HCT116 (cell line): ENCODE measurements around the gene OPN3. TPM values are rescaled to one million over a fixed set of nuclear protein-coding genes. Genes with fewer than 3 reads are reported as not detected.

Source experiments
- ATAC-seq: fragments of 200-7000 bp; cut with Tn5 transposase; 2 replicates; pipeline ENCODE4 v1.9.1; 2020; ENCODE audit warnings: mild to moderate bottlenecking, moderate library complexity
- BruUV-seq: library from RNA; stranded (reverse); fragments of 400-500 nt; replicated peaks from 2 replicates; lab custom pipeline; 2021; lab: Mats Ljungman, UMichigan
- CTCF ChIA-PET: fragments of 300-600 bp; sonication (Branson Sonifier 250); formaldehyde crosslinking; loops from one replicate; lab custom pipeline; 2021; ENCODE audit warnings: antibody characterized with exemption; lab: Charles Lee
- POLR2A ChIA-PET: fragments of 300-600, 350-600 bp; sonication (Branson Sonifier 250); formaldehyde crosslinking; loops from one replicate; lab custom pipeline; 2021; ENCODE audit warnings: antibody characterized with exemption; lab: Charles Lee
- RAD21 ChIA-PET, 2 experiments: fragments of 300-600 bp; sonication (Branson Sonifier 250); formaldehyde crosslinking; loops; one replicate each; lab custom pipeline; 2023; ENCODE audit warnings: low total read pairs in 2 of 2; ENCODE audit not compliant: uncharacterized antibody in 2 of 2, unreplicated experiment in 2 of 2, low non-redundant PET in 1 of 2; lab: Charles Lee
- DNase-seq: peaks from one replicate; pipeline ENCODE4 v3.0.0-alpha.2; 2010; ENCODE audit warnings: low read depth, low spot score
- H2AFZ ChIP-seq: fragments of 200-600 bp; shearing (Covaris generic), sonication (generic); 2 replicates; pipeline ENCODE4 v1.6.1; 2017; ENCODE audit warnings: low read depth, mixed run types, mixed read lengths, antibody characterized with exemption, low read length; ENCODE audit not compliant: poor library complexity, severe bottlenecking
- H3K27ac ChIP-seq: 2 replicates; pipeline ENCODE4 v1.5.1; 2012; ENCODE audit warnings: low read depth, low read length
- H3K27me3 ChIP-seq: fragments of 200-600 bp; sonication (generic); 2 replicates; pipeline ENCODE4 v1.6.1; 2016; ENCODE audit warnings: mixed run types, low read length, mixed read lengths; ENCODE audit not compliant: insufficient read depth
- H3K36me3 ChIP-seq, 2 experiments: fragments of 200-500 bp in 1 of 2; fragments of 200-600 bp in 1 of 2; sonication (Bioruptor generic) in 1 of 2; sonication (generic) in 1 of 2; 2 replicates each; pipeline versions ENCODE4 v1.5.1 to v1.6.1; 2014 to 2016; ENCODE audit warnings: low read length in 2 of 2, inconsistent platforms in 1 of 2, mixed read lengths in 1 of 2, mixed run types in 1 of 2; ENCODE audit not compliant: insufficient read depth in 2 of 2, control insufficient read depth in 1 of 2
- H3K4me1 ChIP-seq, 2 experiments: fragments of 200-600 bp in 1 of 2; sonication (generic) in 1 of 2; 2 replicates each; pipeline versions ENCODE4 v1.5.1 to v1.6.1; 2012 to 2017; ENCODE audit warnings: low read length in 2 of 2, inconsistent platforms in 1 of 2, mild to moderate bottlenecking in 1 of 2, mixed read lengths in 1 of 2, mixed run types in 1 of 2, moderate library complexity in 1 of 2; ENCODE audit not compliant: insufficient read depth in 2 of 2, control insufficient read depth in 1 of 2
- H3K4me2 ChIP-seq: fragments of 200-600 bp; sonication (generic); 2 replicates; pipeline ENCODE4 v1.6.1; 2017; ENCODE audit warnings: mixed run types, low read length, mixed read lengths
- H3K4me3 ChIP-seq, 2 experiments: fragments of 200-600 bp in 1 of 2; sonication (generic) in 1 of 2; replicated peaks in 1 of 2; 2 replicates each; pipeline ENCODE4 v1.5.1; 2011 to 2016; ENCODE audit warnings: low read length in 2 of 2, control low read depth in 1 of 2, low read depth in 1 of 2, mild to moderate bottlenecking in 1 of 2, mixed read lengths in 1 of 2, mixed run types in 1 of 2
- H3K79me2 ChIP-seq: fragments of 200-600 bp; sonication (generic); 2 replicates; pipeline ENCODE4 v1.6.1; 2017; ENCODE audit warnings: mild to moderate bottlenecking, mixed run types, low read length, moderate library complexity, mixed read lengths; ENCODE audit not compliant: insufficient read depth
- H3K9ac ChIP-seq: fragments of 200-600 bp; sonication (generic); 2 replicates; pipeline ENCODE4 v1.6.1; 2016; ENCODE audit warnings: low read length, mixed read lengths
- H3K9me2 ChIP-seq: fragments of 200-600 bp; sonication (generic), shearing (Covaris generic); 2 replicates; pipeline ENCODE4 v1.6.1; 2017; ENCODE audit warnings: mixed run types, mild to moderate bottlenecking, moderate library complexity; ENCODE audit not compliant: insufficient read depth
- H3K9me3 ChIP-seq, 2 experiments: fragments of 200-500 bp in 1 of 2; fragments of 200-600 bp in 1 of 2; sonication (Bioruptor generic) in 1 of 2; sonication (generic) in 1 of 2; 2 replicates each; pipeline ENCODE4 v1.6.1; 2014 to 2017; ENCODE audit warnings: low read length in 2 of 2, mixed read lengths in 2 of 2, inconsistent platforms in 1 of 2, low read depth in 1 of 2, mild to moderate bottlenecking in 1 of 2, mixed run types in 1 of 2, moderate library complexity in 1 of 2; ENCODE audit not compliant: control insufficient read depth in 1 of 2, insufficient read depth in 1 of 2
- H4K20me1 ChIP-seq: fragments of 200-600 bp; sonication (generic), shearing (Covaris generic); 2 replicates; pipeline ENCODE4 v1.6.1; 2017; ENCODE audit warnings: mixed run types, mild to moderate bottlenecking, moderate library complexity; ENCODE audit not compliant: insufficient read depth
- ATF3 ChIP-seq: IDR thresholded peaks from 2 replicates; pipeline ENCODE4 v1.6.1; 2012
- CBX3 ChIP-seq: IDR thresholded peaks from 2 replicates; pipeline ENCODE4 v1.6.1; 2012; ENCODE audit warnings: low read depth
- CEBPB ChIP-seq: IDR thresholded peaks from 2 replicates; pipeline ENCODE4 v1.6.1; 2012; ENCODE audit warnings: low read depth
- CTCF ChIP-seq, 3 experiments: fragments of 200-600 bp in 1 of 3; sonication (generic) in 1 of 3; IDR thresholded peaks in 2 of 3; conservative IDR thresholded peaks in 1 of 3; 2 replicates each; pipeline ENCODE4 v1.5.1; 2012 to 2017; ENCODE audit warnings: low read depth in 2 of 3, low read length in 2 of 3, antibody characterized with exemption in 1 of 3, borderline replicate concordance in 1 of 3, control low read depth in 1 of 3, mild to moderate bottlenecking in 1 of 3, mixed read lengths in 1 of 3, mixed run types in 1 of 3, moderate library complexity in 1 of 3; ENCODE audit not compliant: insufficient read depth in 1 of 3
- EGR1 ChIP-seq: IDR thresholded peaks from 2 replicates; pipeline ENCODE4 v1.6.1; 2012; ENCODE audit warnings: low read depth
- EZH2phosphoT487 ChIP-seq: fragments of 200-600 bp; IDR thresholded peaks from 2 replicates; pipeline ENCODE4 v1.6.1; 2018; ENCODE audit warnings: antibody characterized with exemption, borderline replicate concordance
- FOSL1 ChIP-seq: IDR thresholded peaks from 2 replicates; pipeline ENCODE4 v1.6.1; 2012; ENCODE audit warnings: low read depth
- JUND ChIP-seq: IDR thresholded peaks from 2 replicates; pipeline ENCODE4 v1.6.1; 2012
- POLR2AphosphoS5 ChIP-seq: IDR thresholded peaks from 2 replicates; pipeline ENCODE4 v1.6.1; 2011; ENCODE audit warnings: mild to moderate bottlenecking, low read depth, low read length, moderate library complexity
- REST ChIP-seq: IDR thresholded peaks from 2 replicates; pipeline ENCODE4 v1.6.1; 2012; ENCODE audit warnings: low read depth
- TCF7L2 ChIP-seq: IDR thresholded peaks from 2 replicates; pipeline ENCODE4 v1.7.0; 2011; ENCODE audit warnings: borderline replicate concordance, inconsistent platforms; ENCODE audit not compliant: insufficient read depth, insufficient read length; ENCODE audit errors: extremely low read depth
- ZBTB33 ChIP-seq: IDR thresholded peaks from 2 replicates; pipeline ENCODE4 v1.6.1; 2011; ENCODE audit warnings: mild to moderate bottlenecking, low read length, moderate library complexity; ENCODE audit not compliant: insufficient replicate concordance; ENCODE audit errors: extremely low read depth
- ZFX ChIP-seq: fragments of 450-650 bp; IDR thresholded peaks from 2 replicates; pipeline ENCODE4 v1.6.1; 2017
- ZNF274 ChIP-seq: fragments of 200-500 bp; sonication (Bioruptor generic); IDR thresholded peaks from 2 replicates; pipeline ENCODE4 v1.6.1; 2014; ENCODE audit warnings: mild to moderate bottlenecking, low read depth, low read length, inconsistent platforms
- intact Hi-C: fragments of 100-400 bp; cut with micrococcal nuclease; formaldehyde crosslinking; loops from 2 replicates; pipeline ENCODE4 v1.10.0; 2022
- total RNA-seq: library from RNA; stranded (reverse); gene quantifications from one replicate; pipeline ENCODE4 v1.2.1, GENCODE V29; 2021; ENCODE audit not compliant: unreplicated experiment

Gene OPN3
- total RNA-seq, 1 experiment from 2014 or later: 6.1 TPM

GRCh38 chr1:241640149-241640866 lies at the start of gene OPN3, which contains the start of gene CHML (continued):
- no peak for TF ChIP-seq REST
- TF ChIP-seq JUND: no peak
- TF ChIP-seq ZFX: 0 out of 2 replicates have a peak, but pooled peaks have one; percentile 25
- TF ChIP-seq CBX3: peak; percentile 44; the same call in 1 of the 2 replicates
- TF ChIP-seq, all 23 proteins: peak for 8

- H3K4me1 ChIP-seq: peaks cover 0 to 15% of the 10 kb centered on the region in 2 experiments; a peak in 2 of 4 replicates
- H3K36me3 ChIP-seq: no peaks in the 10 kb centered on the region
- ChIA-PET CTCF (no interaction called here), RAD21 (no interaction called here), POLR2A (no interaction called here)
- H4K20me1 ChIP-seq: no peaks in the 10 kb centered on the region
- no peak overlapping the region for H3K27ac ChIP-seq
- no peak overlapping the region for H2AFZ ChIP-seq
- no peak for ATAC-seq
- intact Hi-C loops: no loop called here
- BruUV-seq: no TSS peak
- H3K79me2 ChIP-seq: no peaks in the 10 kb centered on the region
- peak overlapping the region in 1 of 2 experiments; percentile 6; a peak in 2 of 4 replicates for H3K4me3 ChIP-seq
- peaks cover 3% of the 10 kb centered on the region; the same call in 1 of the 2 replicates for H3K9me2 ChIP-seq
- DNase-seq: no peak
- H3K4me2 ChIP-seq: peak overlapping the region; percentile 40
- H3K27me3 ChIP-seq: no peaks in the 10 kb centered on the region
- H3K9me3 ChIP-seq: no peaks in the 10 kb centered on the region
- H3K9ac ChIP-seq: no peak overlapping the region
- TF ChIP-seq TCF7L2 (no peak), ZNF274 (no peak), EGR1 (no peak), EZH2phosphoT487 (no peak), JUND (peak; percentile 15; the same call in 1 of the 2 replicates), CTCF (IDR thresholded peaks at IDR 0.05 in 2 of 3, conservative IDR thresholded peaks at IDR 0.05 in 1 of 3; ENCODE audit: borderline replicate concordance in 1 of 3, insufficient read depth in 1 of 3, low read depth in 2 of 3, low read length in 2 of 3) (no peak), FOSL1 (peak; percentile 36; the same call in 1 of the 2 replicates), CEBPB (peak; percentile 60), ZBTB33 (no peak), ATF3 (no peak), POLR2AphosphoS5 (no peak)
These were observed 48.8 kb upstream of the OPN3 start for GRCh38 chr1:241688940-241689368.
